ELR (cell line): ENCODE measurements around the gene KL.

Experiments used
- DNase-seq: peaks from one replicate; pipeline ENCODE4 v3.0.0-alpha.2; 2015; ENCODE audit warnings: low read depth

Gene KL

DNA sequence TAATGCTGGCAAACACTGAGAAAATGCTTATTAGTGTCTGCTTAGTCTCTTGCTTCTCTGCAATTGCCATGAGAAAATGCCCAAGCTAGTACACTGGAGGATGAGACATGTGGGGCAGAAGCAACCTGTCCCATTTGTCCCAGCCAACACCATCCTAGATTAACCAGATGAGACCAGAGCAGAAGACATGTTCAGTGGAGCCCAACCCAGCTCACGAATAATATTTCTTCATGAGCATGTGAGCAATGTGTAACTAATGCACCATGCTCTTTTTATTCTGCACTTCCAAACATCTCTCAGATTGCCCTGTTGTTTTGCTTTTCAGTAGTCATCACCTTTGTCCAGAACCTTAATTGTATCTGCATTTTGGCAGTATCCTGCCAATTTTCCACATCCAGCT, 21.4 kb downstream of the KL start:
- no peak for DNase-seq

DNA sequence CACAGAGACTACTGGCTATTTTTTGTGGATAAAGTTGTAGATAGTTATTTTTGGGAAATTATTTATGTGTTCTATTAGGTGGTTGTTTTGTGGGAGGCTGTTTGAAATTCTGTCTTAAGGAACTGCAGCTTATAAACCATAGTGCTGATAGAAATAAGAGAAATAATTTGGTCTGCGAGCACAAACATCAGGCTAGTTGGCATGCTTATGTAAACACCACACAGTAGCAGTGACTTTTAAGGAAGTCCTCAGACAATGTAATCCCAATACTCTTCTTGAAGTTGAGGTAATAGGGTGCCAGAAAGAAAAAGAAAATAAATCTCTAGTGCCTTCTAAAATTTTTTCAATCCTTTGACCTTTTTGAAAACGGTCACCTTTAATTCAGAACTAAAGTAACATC, 23.9 kb downstream of the KL start:
- no peak for DNase-seq

- no peak for DNase-seq
These were observed 29.8 kb downstream of the KL start for GRCh38 chr13:33045851-33046592.

GRCh38 chr13:33050161-33050560, 33.9 kb downstream of the KL start:
- no peak for DNase-seq

GRCh38 chr13:33051632-33052031, 35.4 kb downstream of the KL start:
- DNase-seq: no peak

DNA sequence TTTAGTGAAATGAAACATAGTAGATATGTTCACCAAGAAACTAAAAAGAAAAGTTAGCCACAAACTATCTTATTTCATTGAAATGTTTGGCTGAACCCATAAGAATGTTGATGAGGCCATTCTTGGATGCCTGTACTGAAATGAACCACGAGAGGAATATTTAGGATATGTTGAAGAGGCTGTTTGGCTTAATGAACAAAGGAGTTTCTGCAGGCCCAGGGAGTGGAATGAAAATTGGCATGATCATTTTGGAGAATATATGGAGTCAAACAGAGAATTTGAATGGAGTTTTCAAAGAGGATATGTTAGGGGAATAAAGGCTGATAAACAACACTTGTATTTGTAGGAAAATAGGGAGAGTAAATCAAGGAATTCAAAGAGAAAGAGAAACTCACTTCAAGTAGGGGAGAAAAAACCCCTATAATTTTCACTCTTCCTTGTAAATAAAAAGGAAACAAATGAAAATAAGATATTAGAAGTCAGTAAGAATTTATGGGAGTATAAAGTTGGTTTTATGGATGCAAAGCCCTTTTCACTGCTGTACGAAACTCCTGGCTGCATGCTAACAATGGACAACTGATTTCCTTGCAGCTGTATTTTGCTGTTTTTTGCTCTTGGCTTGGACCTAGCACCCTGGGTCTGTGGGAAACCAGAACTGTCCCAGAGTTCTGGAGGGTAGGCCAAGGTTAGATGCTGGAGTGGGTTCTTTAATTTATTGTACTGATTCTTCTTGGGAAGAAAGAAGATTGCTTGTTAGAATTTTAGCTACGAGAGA, 36.5 kb downstream of the KL start:
- DNase-seq: no peak

GRCh38 chr13:33053397-33054066, 37.3 kb downstream of the KL start:
- no peak for DNase-seq

- DNase-seq: peak; percentile 53
These were observed 41.0 kb downstream of the KL start for GRCh38 chr13:33057019-33057780.

DNA sequence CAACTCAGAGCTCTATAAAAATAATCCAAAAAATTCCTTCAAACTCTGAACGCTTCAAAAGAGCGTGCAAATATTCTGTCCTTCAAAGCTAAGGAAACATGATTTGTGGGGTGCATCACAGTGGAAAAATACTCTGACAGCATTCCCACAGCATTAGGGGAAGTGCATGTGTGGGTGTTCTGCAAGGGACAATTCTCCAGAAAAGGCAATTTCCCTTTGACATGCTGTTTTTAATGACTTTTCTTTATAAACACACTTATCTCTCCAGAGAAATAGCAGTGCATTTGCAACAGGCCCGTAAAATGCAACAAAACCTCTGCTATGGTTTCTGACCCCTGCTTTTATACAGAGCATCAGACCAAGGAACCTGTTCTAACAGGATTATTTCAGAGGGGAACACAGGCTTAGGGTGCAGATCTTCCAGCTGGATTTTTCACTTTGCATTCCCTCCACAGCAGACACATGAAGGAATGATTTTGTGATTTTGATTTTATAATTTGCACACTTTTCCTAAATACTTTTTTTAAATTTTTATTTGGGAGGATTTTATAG, 42.6 kb downstream of the KL start:
- DNase-seq: no peak

DNA sequence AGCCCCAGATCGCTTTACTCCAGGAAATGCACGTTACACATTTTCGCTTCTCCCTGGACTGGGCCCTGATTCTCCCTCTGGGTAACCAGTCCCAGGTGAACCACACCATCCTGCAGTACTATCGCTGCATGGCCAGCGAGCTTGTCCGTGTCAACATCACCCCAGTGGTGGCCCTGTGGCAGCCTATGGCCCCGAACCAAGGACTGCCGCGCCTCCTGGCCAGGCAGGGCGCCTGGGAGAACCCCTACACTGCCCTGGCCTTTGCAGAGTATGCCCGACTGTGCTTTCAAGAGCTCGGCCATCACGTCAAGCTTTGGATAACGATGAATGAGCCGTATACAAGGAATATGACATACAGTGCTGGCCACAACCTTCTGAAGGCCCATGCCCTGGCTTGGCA, 44.6 kb downstream of the KL start:
- DNase-seq: no peak

- no peak for DNase-seq
These were observed 50.1 kb downstream of the KL start for GRCh38 chr13:33066329-33066728.

GRCh38 chr13:33069365-33069764, 53.1 kb downstream of the KL start:
- peak; percentile 22 for DNase-seq

- peak; percentile 46 for DNase-seq
These were observed 54.5 kb downstream of the KL start for GRCh38 chr13:33070713-33071112.

GRCh38 chr13:33072282-33072681, 56.1 kb downstream of the KL start:
- DNase-seq: no peak

DNA sequence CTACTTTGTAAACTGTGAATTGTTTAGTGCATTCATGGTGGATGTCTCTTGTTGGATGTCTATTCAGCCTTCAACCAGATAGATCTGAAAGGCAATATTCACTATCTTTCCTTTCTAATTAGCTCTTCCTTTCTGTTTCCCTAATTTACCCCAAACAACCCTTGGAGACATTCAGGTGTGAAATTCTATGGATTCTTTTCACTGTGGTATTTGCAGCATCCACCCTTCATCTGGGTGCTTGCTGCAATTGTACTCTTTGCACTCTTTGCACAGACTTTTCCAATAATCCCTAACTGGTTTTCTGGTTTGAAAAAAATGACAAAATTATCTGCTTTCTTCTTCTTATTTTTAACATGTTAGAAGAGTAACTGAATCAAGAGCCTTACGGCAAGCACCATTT, 56.5 kb downstream of the KL start:
- no peak for DNase-seq

DNA sequence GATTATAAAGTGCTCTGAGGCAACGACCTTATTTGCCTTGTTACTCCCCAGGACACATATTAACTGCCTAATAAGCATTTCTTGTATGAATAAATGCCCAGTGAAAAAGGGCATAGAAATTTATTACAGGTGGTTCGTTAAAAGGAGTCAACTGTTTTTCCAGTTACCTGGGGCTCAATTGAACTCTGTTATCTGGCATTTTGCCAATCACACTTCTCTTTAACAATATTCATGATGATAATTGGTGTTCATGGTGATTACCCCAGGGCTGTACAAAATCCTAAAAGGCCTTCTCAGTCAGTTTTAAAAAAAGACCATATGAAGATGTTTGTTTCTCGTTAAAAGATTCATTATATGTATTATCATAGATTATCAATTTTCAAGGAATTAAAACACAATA, 57.1 kb downstream of the KL start:
- DNase-seq: no peak

- no peak for DNase-seq
These were observed 60.1 kb downstream of the KL start for GRCh38 chr13:33076001-33076992.

DNA sequence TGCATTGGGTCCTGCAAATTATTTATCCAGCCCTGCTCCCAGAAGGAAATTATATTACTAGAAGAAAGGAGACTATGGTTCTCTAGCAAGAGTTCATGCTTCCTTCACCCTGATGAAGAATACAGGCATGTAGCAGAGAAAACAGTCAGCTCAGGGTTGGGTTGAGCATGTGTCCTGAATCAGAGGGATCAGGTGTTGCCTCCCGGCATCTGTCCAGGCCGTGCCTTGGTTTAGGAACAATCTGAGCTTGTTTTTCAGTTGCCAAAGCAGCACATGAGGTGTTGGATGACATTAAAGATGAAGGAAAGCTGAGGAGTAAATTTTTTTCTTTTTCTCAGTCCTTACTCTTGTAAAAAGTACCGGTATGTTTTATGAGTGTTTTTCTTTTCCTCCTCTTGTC, 62.0 kb downstream of the KL start:
- DNase-seq: no peak

DNA sequence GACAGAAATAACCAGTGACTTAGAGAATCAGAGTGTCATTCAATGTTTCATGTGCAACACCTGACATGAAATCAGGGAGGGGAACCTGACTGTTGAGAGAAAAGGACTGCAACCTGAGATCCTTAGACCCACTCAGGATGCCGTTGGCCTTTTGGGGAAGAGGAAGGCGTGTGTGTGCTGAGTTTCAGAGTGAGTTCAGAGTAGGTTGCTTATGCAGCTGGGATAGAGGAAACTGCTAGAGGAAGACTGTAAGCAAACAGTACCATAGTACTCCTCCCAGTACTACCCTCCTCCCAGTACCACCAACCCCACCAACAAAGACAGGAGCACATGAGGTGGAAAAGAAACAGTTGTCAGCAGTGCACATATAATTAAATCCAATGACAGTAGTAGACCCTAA, 63.7 kb downstream of the KL start:
- DNase-seq: no peak

GRCh38 chr13:33080972-33081590, 64.9 kb downstream of the KL start:
- no peak for DNase-seq
